D721Med (cell line): ENCODE results near the gene TBXAS1.

Source experiments
- DNase-seq: peaks from one replicate; pipeline ENCODE4 v3.0.0; 2011; ENCODE audit warnings: low spot score; ENCODE audit not compliant: insufficient read length
- FAIRE-seq: peaks from 2 replicates; lab custom pipeline; 2011; peaks lifted over from hg19 to GRCh38; lab: Jason Lieb, UNC
- TF ChIP-seq, protein P1 (sequence below): IDR thresholded peaks from 2 replicates; pipeline ENCODE4 v1.5.1; 2012; ENCODE audit warnings: mild to moderate bottlenecking, control low read depth; ENCODE audit not compliant: insufficient read depth; ENCODE audit errors: missing control alignments

Gene TBXAS1

DNA sequence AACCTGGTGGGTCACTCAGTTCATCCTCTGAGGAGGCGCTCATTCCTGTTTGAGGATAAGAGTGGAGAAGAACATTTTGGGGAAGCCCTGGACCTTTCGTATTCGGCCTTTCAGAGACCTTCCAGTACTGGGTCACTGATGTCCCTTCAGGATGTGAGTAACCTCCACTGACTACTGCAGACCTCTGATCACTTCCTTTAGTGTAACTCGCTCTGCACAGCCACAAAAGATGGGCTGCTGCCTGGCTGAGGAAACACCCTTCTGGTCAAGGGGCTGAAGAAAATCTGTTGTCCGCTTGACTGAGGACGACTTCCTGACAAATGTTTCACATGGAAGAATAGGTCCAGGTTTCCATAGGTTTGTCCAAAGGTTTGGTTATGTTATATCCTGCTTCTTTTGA, 15.9 kb upstream of the TBXAS1 start:
- FAIRE-seq (no peak), DNase-seq (no peak)
- TF ChIP-seq, protein P1, sequence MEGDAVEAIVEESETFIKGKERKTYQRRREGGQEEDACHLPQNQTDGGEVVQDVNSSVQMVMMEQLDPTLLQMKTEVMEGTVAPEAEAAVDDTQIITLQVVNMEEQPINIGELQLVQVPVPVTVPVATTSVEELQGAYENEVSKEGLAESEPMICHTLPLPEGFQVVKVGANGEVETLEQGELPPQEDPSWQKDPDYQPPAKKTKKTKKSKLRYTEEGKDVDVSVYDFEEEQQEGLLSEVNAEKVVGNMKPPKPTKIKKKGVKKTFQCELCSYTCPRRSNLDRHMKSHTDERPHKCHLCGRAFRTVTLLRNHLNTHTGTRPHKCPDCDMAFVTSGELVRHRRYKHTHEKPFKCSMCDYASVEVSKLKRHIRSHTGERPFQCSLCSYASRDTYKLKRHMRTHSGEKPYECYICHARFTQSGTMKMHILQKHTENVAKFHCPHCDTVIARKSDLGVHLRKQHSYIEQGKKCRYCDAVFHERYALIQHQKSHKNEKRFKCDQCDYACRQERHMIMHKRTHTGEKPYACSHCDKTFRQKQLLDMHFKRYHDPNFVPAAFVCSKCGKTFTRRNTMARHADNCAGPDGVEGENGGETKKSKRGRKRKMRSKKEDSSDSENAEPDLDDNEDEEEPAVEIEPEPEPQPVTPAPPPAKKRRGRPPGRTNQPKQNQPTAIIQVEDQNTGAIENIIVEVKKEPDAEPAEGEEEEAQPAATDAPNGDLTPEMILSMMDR: no peak

- TF ChIP-seq, protein P1: no peak
- DNase-seq (no peak), FAIRE-seq (no peak)
Measured at GRCh38 chr7:139813689-139814088, 15.4 kb upstream of the TBXAS1 start.

GRCh38 chr7:139817249-139817648, 11.8 kb upstream of the TBXAS1 start:
- no peak for DNase-seq

GRCh38 chr7:139820089-139820488, 9.0 kb upstream of the TBXAS1 start:
- FAIRE-seq (no peak), DNase-seq (no peak)
- TF ChIP-seq, protein P1: no peak

More at GRCh38 chr7:139817249-139817648, 11.8 kb upstream of the TBXAS1 start:
- TF ChIP-seq, protein P1: no peak
- no peak for FAIRE-seq

GRCh38 chr7:139821349-139822105, 7.5 kb upstream of the TBXAS1 start:
- TF ChIP-seq, protein P1: no peak
- no peak for DNase-seq
- no peak for FAIRE-seq

- DNase-seq (no peak), FAIRE-seq (no peak)
- TF ChIP-seq, protein P1: no peak
Measured at GRCh38 chr7:139822855-139823254, 6.2 kb upstream of the TBXAS1 start.

DNA sequence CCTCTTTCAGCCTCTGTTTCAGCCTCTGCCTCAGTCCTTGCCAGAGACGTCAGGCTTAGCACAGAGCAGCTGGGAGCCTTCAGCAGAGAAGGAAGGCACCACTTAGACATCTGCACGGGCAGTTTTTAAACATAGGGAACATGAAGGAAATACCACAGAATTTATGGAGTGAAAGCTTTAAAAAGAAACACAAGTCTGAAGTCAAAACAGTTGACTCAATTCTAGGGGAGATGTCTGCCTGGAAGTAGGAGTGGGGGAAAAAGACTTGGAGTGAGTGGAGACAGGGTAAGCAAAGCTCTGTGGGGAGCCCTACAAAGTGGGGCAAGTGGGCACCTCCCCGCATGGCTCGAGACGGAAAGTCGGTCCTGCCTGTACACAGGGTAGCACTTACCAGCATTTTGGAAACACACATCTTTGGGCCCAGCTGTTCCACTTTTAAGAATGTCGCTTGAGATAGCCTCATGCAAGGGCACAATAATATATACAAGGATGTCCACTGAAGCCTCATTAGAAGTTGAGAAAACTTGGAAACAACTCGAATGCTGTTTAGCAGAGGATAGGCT, 5.0 kb upstream of the TBXAS1 start:
- FAIRE-seq (no peak), DNase-seq (no peak)

More for the DNA sequence above, 5.0 kb upstream of the TBXAS1 start:
- TF ChIP-seq, protein P1: no peak
